Sigmoid colon (tissue), 4 donors: ENCODE measurements around the gene CTNNB1.

Experiments used
- CTCF ChIP-seq, 4 experiments: fragments of 450-650 bp in 3 of 4; fragments of 200-600 bp in 1 of 4; IDR thresholded peaks; one replicate each; pipeline ENCODE4 v1.5.1; 2016 to 2019; ENCODE audit warnings: antibody characterized with exemption in 4 of 4, mild to moderate bottlenecking in 3 of 4, moderate library complexity in 2 of 4
- POLR2A ChIP-seq, 2 donors: fragments of 450-650 bp; IDR thresholded peaks; one replicate each; pipeline ENCODE4 v1.6.1; 2016; ENCODE audit warnings: antibody characterized with exemption in 2 of 2, mild to moderate bottlenecking in 2 of 2, moderate library complexity in 2 of 2
- POLR2AphosphoS5 ChIP-seq, 4 donors: sonication (generic); formaldehyde crosslinking; IDR thresholded peaks; one replicate each; pipeline ENCODE4 v1.6.1; 2017; ENCODE audit warnings: antibody characterized with exemption in 4 of 4

- TF ChIP-seq POLR2AphosphoS5 (IDR thresholded peaks at IDR 0.05) (no peak), CTCF (IDR thresholded peaks at IDR 0.05) (no peak), POLR2A (IDR thresholded peaks at IDR 0.05) (no peak)
These were observed 11.7 kb downstream of the CTNNB1 start for GRCh38 chr3:41210966-41211365.
